HepG2 (cell line): ENCODE measurements around the gene DCD. TPM values are rescaled to one million over a fixed set of nuclear protein-coding genes. Genes with fewer than 3 reads are reported as not detected.

Source experiments
- ATAC-seq: fragments of 200-7000 bp; cut with Tn5 transposase; 3 replicates; pipeline ENCODE4 v1.9.1; 2020; ENCODE audit warnings: mild to moderate bottlenecking, moderate library complexity
- Bru-seq: library from RNA; stranded (reverse); fragments of 400-500 nt; gene quantifications from one replicate; lab custom pipeline; 2021; lab: Mats Ljungman, UMichigan
- BruChase-seq, 2 experiments: library from RNA; stranded (reverse); fragments of 400-500 nt; gene quantifications; one replicate each; lab custom pipeline; 2021; lab: Mats Ljungman, UMichigan
- BruUV-seq: library from RNA; stranded (reverse); fragments of 400-500 nt; replicated peaks from 2 replicates; lab custom pipeline; 2021; lab: Mats Ljungman, UMichigan
- CTCF ChIA-PET: fragments of 300-600 bp; formaldehyde crosslinking; extraction: SDS; loops from one replicate; lab custom pipeline; 2021; ENCODE audit warnings: low total read pairs, inconsistent platforms, low intra/inter-chr PET ratio; lab: Yijun Ruan, JAX
- POLR2A ChIA-PET: fragments of 350-600 bp; sonication (Branson Sonifier 250); formaldehyde crosslinking; loops from one replicate; lab custom pipeline; 2020; ENCODE audit warnings: antibody characterized with exemption, inconsistent platforms; lab: Yijun Ruan, JAX
- DNase-seq: peaks from one replicate; pipeline ENCODE4 v3.0.0-alpha.2; 2015; ENCODE audit warnings: low spot score
- FAIRE-seq: peaks from 3 replicates; lab custom pipeline; 2011; peaks lifted over from hg19 to GRCh38; lab: Jason Lieb, UNC
- H2AFZ ChIP-seq: one replicate; pipeline ENCODE4 v1.6.1; 2011; ENCODE audit warnings: low read length, inconsistent platforms
- H3K27ac ChIP-seq: fragments of 300-600 bp; 3 replicates; pipeline ENCODE4 v1.8.0; 2011; ENCODE audit warnings: mixed run types, mild to moderate bottlenecking, mixed read lengths, low read length, inconsistent platforms; ENCODE audit not compliant: insufficient read depth; ENCODE audit errors: extremely low read length
- H3K27me3 ChIP-seq, 2 experiments: fragments of 200-600 bp in 1 of 2; 2 replicates in 1 of 2; 3 replicates in 1 of 2; pipeline versions ENCODE4 v1.6.0 to v1.8.0; 2011; ENCODE audit warnings: low read length in 2 of 2, mild to moderate bottlenecking in 2 of 2, moderate library complexity in 2 of 2, inconsistent platforms in 1 of 2; ENCODE audit not compliant: insufficient read depth in 2 of 2, control insufficient read depth in 1 of 2
- H3K36me3 ChIP-seq, 2 experiments: fragments of 200-600 bp in 1 of 2; replicated peaks in 1 of 2; 2 replicates in 1 of 2; 3 replicates in 1 of 2; pipeline versions ENCODE4 v1.5.1 to v1.8.0; 2011; ENCODE audit warnings: low read length in 2 of 2, inconsistent platforms in 1 of 2; ENCODE audit not compliant: insufficient read depth in 2 of 2, control insufficient read depth in 1 of 2
- H3K4me1 ChIP-seq: 2 replicates; pipeline ENCODE4 v1.5.1; 2012; ENCODE audit warnings: low read length, inconsistent platforms; ENCODE audit not compliant: insufficient read depth
- H3K4me2 ChIP-seq: 2 replicates; pipeline ENCODE4 v1.6.0; 2011; ENCODE audit warnings: low read depth, low read length, inconsistent platforms
- H3K4me3 ChIP-seq, 3 experiments: fragments of 200-600 bp in 1 of 3; sonication (generic), shearing (Covaris generic) in 1 of 3; replicated peaks in 1 of 3; 2 replicates each; pipeline ENCODE4 v1.5.1; 2011 to 2016; ENCODE audit warnings: low read length in 3 of 3, inconsistent platforms in 2 of 3, low read depth in 2 of 3, mild to moderate bottlenecking in 2 of 3, control low read depth in 1 of 3, mixed read lengths in 1 of 3; ENCODE audit not compliant: insufficient read depth in 1 of 3
- H3K79me2 ChIP-seq: one replicate; pipeline ENCODE4 v1.6.1; 2011; ENCODE audit warnings: low read length, inconsistent platforms; ENCODE audit not compliant: insufficient read depth
- H3K9ac ChIP-seq: 2 replicates; pipeline ENCODE4 v1.6.0; 2011; ENCODE audit warnings: mild to moderate bottlenecking, low read depth, low read length, inconsistent platforms; ENCODE audit not compliant: insufficient read depth
- H3K9me3 ChIP-seq: 2 replicates; pipeline ENCODE4 v1.5.1; 2012; ENCODE audit warnings: mild to moderate bottlenecking, low read length
- H4K20me1 ChIP-seq: 2 replicates; pipeline ENCODE4 v1.6.0; 2011; ENCODE audit warnings: inconsistent platforms, mild to moderate bottlenecking, low read length, moderate library complexity; ENCODE audit not compliant: insufficient read depth
- HNF1B ChIP-seq: sonication (generic); formaldehyde crosslinking; IDR thresholded peaks from 2 replicates; pipeline ENCODE4 v1.5.1; 2020; ENCODE audit warnings: mild to moderate bottlenecking, moderate library complexity, missing genetic modification reagents
- NCOR1 ChIP-seq: fragments of 200-600 bp; sonication (generic); IDR thresholded peaks from 2 replicates; pipeline ENCODE4 v1.7.0; 2017; ENCODE audit warnings: antibody characterized with exemption, low read length, borderline replicate concordance
- NRL ChIP-seq: sonication (generic); formaldehyde crosslinking; IDR thresholded peaks from 2 replicates; pipeline ENCODE4 v1.5.0; 2020; ENCODE audit warnings: missing genetic modification reagents, mild to moderate bottlenecking, moderate library complexity, borderline replicate concordance
- PAWR ChIP-seq: sonication (generic); formaldehyde crosslinking; IDR thresholded peaks from 2 replicates; pipeline ENCODE4 v1.4.0; 2020; ENCODE audit warnings: missing genetic modification reagents, mild to moderate bottlenecking, borderline replicate concordance
- SKI ChIP-seq: fragments of 450-650 bp; IDR thresholded peaks from one replicate; pipeline ENCODE4 v1.6.1; 2018; ENCODE audit warnings: mild to moderate bottlenecking; ENCODE audit not compliant: partially characterized antibody
- TEF ChIP-seq: sonication (generic); formaldehyde crosslinking; IDR thresholded peaks from 2 replicates; pipeline ENCODE4 v1.5.0; 2020; ENCODE audit warnings: missing genetic modification reagents
- ZNF589 ChIP-seq: sonication (generic); formaldehyde crosslinking; conservative IDR thresholded peaks from 2 replicates; pipeline ENCODE4 v1.8.0; 2022; ENCODE audit warnings: mild to moderate bottlenecking, moderate library complexity, missing genetic modification reagents
- ZNF781 ChIP-seq: sonication (generic); formaldehyde crosslinking; IDR thresholded peaks from 2 replicates; pipeline ENCODE4 v1.5.1; 2020; ENCODE audit warnings: borderline replicate concordance, mild to moderate bottlenecking, missing genetic modification reagents; ENCODE audit errors: not compliant biosample characterization
- WGBS: methylation state at CpG from one replicate; pipeline ENCODE4 v1.1.6; 2017; ENCODE audit warnings: low lambda C conversion rate; 5-methylcytosine and 5-hydroxymethylcytosine counted together
- in situ Hi-C: cut with HindIII; loops from 2 replicates; pipeline ENCODE4 v1.10.0; 2017; ENCODE audit warnings: low pct_unique_long_range_greater_than_20kb; ENCODE audit not compliant: extremely low pct_ligation_motif_present
- intact Hi-C: fragments of 100-400 bp; cut with micrococcal nuclease; formaldehyde crosslinking; loops from one replicate; pipeline ENCODE4 v1.10.0; 2022; ENCODE audit not compliant: unreplicated experiment
- long read RNA-seq, 2 experiments: library from RNA in 1 of 2; library from polyadenylated mRNA in 1 of 2; stranded (forward) in 1 of 2; unstranded in 1 of 2; transcript quantifications; one replicate each; pipeline ENCODE4 v2.0.0, GENCODE V29; 2019 to 2022
- polyA minus RNA-seq, 3 experiments: library from RNA; depleted of rRNA, polyadenylated mRNA; stranded (reverse); fragments of >200 nt; gene quantifications; 2 replicates each; pipeline ENCODE4 v1.2.3, GENCODE V29; 2011; ENCODE audit warnings: low replicate concordance in 1 of 3
- polyA plus RNA-seq, 8 experiments: library from polyadenylated mRNA; depleted of rRNA in 3 of 8; stranded (reverse) in 7 of 8; unstranded in 1 of 8; fragments of >200 nt; fragmentation: Illumina TruSeq in 4 of 8; extraction: Trizol in 4 of 8; gene quantifications; 2 replicates each; pipeline versions ENCODE4 v1.2.1 to v1.2.3, GENCODE V29; 2011 to 2016; ENCODE audit warnings: low read depth in 4 of 8, missing spikeins in 1 of 8, mixed read lengths in 1 of 8; ENCODE audit not compliant: insufficient read depth in 1 of 8
- total RNA-seq, 5 experiments: library from RNA; depleted of rRNA; stranded (reverse); fragments of >200 nt; fragmentation: Illumina TruSeq; extraction: Trizol; gene quantifications; 2 replicates each; pipeline ENCODE4 v1.2.3, GENCODE V29; 2016; ENCODE audit warnings: low read depth in 1 of 5
- TF ChIP-seq, protein P1 (sequence below): sonication (generic); formaldehyde crosslinking; IDR thresholded peaks from 2 replicates; pipeline ENCODE4 v1.4.0; 2020; ENCODE audit warnings: missing genetic modification reagents, borderline replicate concordance

DCD gene, protein sequence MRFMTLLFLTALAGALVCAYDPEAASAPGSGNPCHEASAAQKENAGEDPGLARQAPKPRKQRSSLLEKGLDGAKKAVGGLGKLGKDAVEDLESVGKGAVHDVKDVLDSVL
- not detected in 2 replicates for total RNA-seq (2016; rRNA removed; fragmentation: Illumina TruSeq; extraction: Trizol)
- total RNA-seq (2016; cell fraction: cytosol; rRNA removed; fragmentation: Illumina TruSeq; extraction: Trizol; ENCODE audit: low read depth), result not detected in 2 replicates
- not detected in 2 replicates for total RNA-seq (2016; cell fraction: insoluble cytoplasmic fraction; rRNA removed; fragmentation: Illumina TruSeq; extraction: Trizol)
- not detected in 2 replicates for total RNA-seq (2016; cell fraction: membrane; rRNA removed; fragmentation: Illumina TruSeq; extraction: Trizol)
- total RNA-seq (2016; cell fraction: nucleus; rRNA removed; fragmentation: Illumina TruSeq; extraction: Trizol), result not detected in 2 replicates
- not detected in 2 replicates for polyA plus RNA-seq (2011; rRNA removed)
- polyA plus RNA-seq (2011; cell fraction: cytosol; rRNA removed), result not detected in 2 replicates
- not detected in 2 replicates for polyA plus RNA-seq (2011; cell fraction: nucleus; rRNA removed)
- not detected in 2 replicates for polyA plus RNA-seq (2012)
- not detected in 2 replicates for polyA plus RNA-seq (2016; cell fraction: cytosol; fragmentation: Illumina TruSeq; extraction: Trizol; ENCODE audit: low read depth)
- not detected in 2 replicates for polyA plus RNA-seq (2016; cell fraction: insoluble cytoplasmic fraction; fragmentation: Illumina TruSeq; extraction: Trizol; ENCODE audit: low read depth)
- polyA plus RNA-seq (2016; cell fraction: membrane; fragmentation: Illumina TruSeq; extraction: Trizol; ENCODE audit: low read depth), result not detected in 2 replicates
- not detected in 2 replicates for polyA plus RNA-seq (2016; cell fraction: nucleus; fragmentation: Illumina TruSeq; extraction: Trizol; ENCODE audit: insufficient read depth, low read depth)
- polyA minus RNA-seq (2011; rRNA and poly(A)+ RNA removed; ENCODE audit: low replicate concordance), result not detected in 2 replicates
- not detected in 2 replicates for polyA minus RNA-seq (2011; cell fraction: cytosol; rRNA and poly(A)+ RNA removed)
- polyA minus RNA-seq (2011; cell fraction: nucleus; rRNA and poly(A)+ RNA removed), result not detected in 2 replicates
- not detected for Bru-seq, nascent RNA
- BruChase-seq, experiment 1, labeled RNA remaining after a 6-hour chase, result not detected
- BruChase-seq, experiment 2, labeled RNA remaining after a 2-hour chase, result not detected
- long read RNA-seq, experiment 1, result 0 reads
- long read RNA-seq, experiment 2, result 0 reads

GRCh38 chr12:54648265-54648664 is at the start of gene DCD:
Gene DCD, minus strand, starts transcription at chr12:54648365. Its CDS starts 62 bp downstream, at chr12:54648303.
- WGBS, result 0% methylated on average over 1 of the region's 2 CpGs
- FAIRE-seq, result no peak
- Histone ChIP-seq H3K27me3 (peaks cover 0 to 27% of the 10 kb centered on the region in 2 experiments; a peak in 3 of 5 replicates), H3K79me2 (no peaks in the 10 kb centered on the region), H3K4me2 (no peak within 1 kb of the TSS), H3K9me3 (no peaks in the 10 kb centered on the region), H3K9ac (no peak within 1 kb of the TSS), H3K4me3 (no peak within 1 kb of the TSS), H3K27ac (no peak within 1 kb of the TSS), H2AFZ (no peak within 1 kb of the TSS), H4K20me1 (no peaks in the 10 kb centered on the region), H3K4me1 (no peaks in the 10 kb centered on the region), H3K36me3 (no peaks in the 10 kb centered on the region)
- in situ Hi-C loops, result no loop called here
- no peak for DNase-seq
- intact Hi-C loops, result no loop called here
- POLR2A ChIA-PET, result no interaction called here
- no TSS peak for BruUV-seq
- ATAC-seq, result no peak
- CTCF ChIA-PET, result no interaction called here
- TF ChIP-seq ZNF589 (CRISPR knock-in tag), result no peak
- no peak for TF ChIP-seq NCOR1
- TF ChIP-seq, protein P1, sequence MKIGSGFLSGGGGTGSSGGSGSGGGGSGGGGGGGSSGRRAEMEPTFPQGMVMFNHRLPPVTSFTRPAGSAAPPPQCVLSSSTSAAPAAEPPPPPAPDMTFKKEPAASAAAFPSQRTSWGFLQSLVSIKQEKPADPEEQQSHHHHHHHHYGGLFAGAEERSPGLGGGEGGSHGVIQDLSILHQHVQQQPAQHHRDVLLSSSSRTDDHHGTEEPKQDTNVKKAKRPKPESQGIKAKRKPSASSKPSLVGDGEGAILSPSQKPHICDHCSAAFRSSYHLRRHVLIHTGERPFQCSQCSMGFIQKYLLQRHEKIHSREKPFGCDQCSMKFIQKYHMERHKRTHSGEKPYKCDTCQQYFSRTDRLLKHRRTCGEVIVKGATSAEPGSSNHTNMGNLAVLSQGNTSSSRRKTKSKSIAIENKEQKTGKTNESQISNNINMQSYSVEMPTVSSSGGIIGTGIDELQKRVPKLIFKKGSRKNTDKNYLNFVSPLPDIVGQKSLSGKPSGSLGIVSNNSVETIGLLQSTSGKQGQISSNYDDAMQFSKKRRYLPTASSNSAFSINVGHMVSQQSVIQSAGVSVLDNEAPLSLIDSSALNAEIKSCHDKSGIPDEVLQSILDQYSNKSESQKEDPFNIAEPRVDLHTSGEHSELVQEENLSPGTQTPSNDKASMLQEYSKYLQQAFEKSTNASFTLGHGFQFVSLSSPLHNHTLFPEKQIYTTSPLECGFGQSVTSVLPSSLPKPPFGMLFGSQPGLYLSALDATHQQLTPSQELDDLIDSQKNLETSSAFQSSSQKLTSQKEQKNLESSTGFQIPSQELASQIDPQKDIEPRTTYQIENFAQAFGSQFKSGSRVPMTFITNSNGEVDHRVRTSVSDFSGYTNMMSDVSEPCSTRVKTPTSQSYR (CRISPR knock-in tag), result no peak
- TF ChIP-seq NRL (CRISPR knock-in tag), result no peak
- no peak for TF ChIP-seq ZNF781 (CRISPR knock-in tag)
- no peak for TF ChIP-seq PAWR (CRISPR knock-in tag)
- no peak for TF ChIP-seq HNF1B
- no peak for TF ChIP-seq SKI
- TF ChIP-seq TEF, result no peak
